ENCODE data around the gene C21orf58.

DNA sequence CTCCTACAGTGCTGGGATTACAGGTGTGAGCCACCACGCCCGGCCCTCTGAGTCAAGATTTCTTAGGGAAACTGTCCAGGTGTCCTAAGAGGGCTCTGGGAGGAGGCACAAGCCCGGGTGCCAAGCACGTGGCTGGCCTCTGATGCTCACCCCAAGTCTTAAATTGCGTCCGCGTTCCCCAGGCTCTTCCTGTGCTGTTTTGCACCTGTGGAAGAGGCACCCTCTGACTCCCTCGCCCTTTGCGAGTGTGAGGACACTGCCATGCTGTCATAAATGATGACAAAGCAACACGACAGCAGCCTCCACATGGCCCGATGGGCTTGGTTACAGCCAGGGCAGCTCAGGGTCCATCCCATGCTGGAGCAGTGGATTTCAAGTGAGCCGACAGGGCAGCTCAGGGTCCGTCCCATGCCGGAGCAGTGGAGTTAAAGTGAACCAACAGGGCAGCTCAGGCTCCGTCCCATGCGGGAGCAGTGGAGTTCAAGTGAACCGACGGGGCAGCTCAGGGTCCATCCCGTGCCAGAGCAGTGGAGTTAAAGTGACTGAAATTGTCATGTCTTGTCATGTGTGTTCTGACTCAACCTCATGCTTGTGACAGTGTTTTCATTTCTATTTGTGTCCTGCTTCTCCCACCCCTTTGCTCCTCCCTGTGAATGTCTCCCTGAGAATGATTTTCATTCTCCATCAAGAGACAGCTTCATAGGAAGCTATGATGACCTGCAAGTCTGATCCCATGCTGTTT is 34.2 kb upstream of the C21orf58 start:
- TF ChIP-seq EZH2 (IDR thresholded peaks at IDR 0.05; ENCODE audit: borderline replicate concordance, low read length), result no peak
- TF ChIP-seq, protein P1, sequence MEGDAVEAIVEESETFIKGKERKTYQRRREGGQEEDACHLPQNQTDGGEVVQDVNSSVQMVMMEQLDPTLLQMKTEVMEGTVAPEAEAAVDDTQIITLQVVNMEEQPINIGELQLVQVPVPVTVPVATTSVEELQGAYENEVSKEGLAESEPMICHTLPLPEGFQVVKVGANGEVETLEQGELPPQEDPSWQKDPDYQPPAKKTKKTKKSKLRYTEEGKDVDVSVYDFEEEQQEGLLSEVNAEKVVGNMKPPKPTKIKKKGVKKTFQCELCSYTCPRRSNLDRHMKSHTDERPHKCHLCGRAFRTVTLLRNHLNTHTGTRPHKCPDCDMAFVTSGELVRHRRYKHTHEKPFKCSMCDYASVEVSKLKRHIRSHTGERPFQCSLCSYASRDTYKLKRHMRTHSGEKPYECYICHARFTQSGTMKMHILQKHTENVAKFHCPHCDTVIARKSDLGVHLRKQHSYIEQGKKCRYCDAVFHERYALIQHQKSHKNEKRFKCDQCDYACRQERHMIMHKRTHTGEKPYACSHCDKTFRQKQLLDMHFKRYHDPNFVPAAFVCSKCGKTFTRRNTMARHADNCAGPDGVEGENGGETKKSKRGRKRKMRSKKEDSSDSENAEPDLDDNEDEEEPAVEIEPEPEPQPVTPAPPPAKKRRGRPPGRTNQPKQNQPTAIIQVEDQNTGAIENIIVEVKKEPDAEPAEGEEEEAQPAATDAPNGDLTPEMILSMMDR (IDR thresholded peaks at IDR 0.05; ENCODE audit: low read length), result no peak

Measured in OCI-LY1 (cell line).